ENCODE data around the gene THSD7B.

- TF ChIP-seq CTCF (IDR thresholded peaks at IDR 0.05) (no peak), EZH2 (IDR thresholded peaks at IDR 0.05) (no peak), EZH2phosphoT487 (IDR thresholded peaks at IDR 0.05) (no peak)
Measured at GRCh38 chr2:136818839-136819238, 53.5 kb downstream of the THSD7B start.

Data from neural progenitor cell (in vitro differentiated cells).